HepG2 (cell line): ENCODE results near the gene CACNA1G. TPM values are rescaled to one million over a fixed set of nuclear protein-coding genes. Genes with fewer than 3 reads are reported as not detected.

Experiments
- AKNA ChIP-seq: sonication (generic); formaldehyde crosslinking; IDR thresholded peaks from 2 replicates; pipeline ENCODE4 v1.4.0; 2020; ENCODE audit warnings: missing genetic modification reagents, borderline replicate concordance
- BCL6 ChIP-seq: IDR thresholded peaks from 2 replicates; pipeline ENCODE4 v1.6.1; 2016; ENCODE audit warnings: missing genetic modification reagents, missing compliant biosample characterization
- BCLAF1 ChIP-seq: fragments of 450-650 bp; IDR thresholded peaks from 2 replicates; pipeline ENCODE4 v1.6.1; 2017; ENCODE audit warnings: mild to moderate bottlenecking
- CCDC6 ChIP-seq: sonication (generic); formaldehyde crosslinking; IDR thresholded peaks from 2 replicates; pipeline ENCODE4 v1.8.1; 2022; ENCODE audit warnings: mild to moderate bottlenecking, missing genetic modification reagents, moderate library complexity
- CHCHD3 ChIP-seq: sonication (generic); formaldehyde crosslinking; IDR thresholded peaks from 2 replicates; pipeline ENCODE4 v1.8.0; 2022; ENCODE audit warnings: mild to moderate bottlenecking, missing genetic modification reagents, moderate library complexity
- ETS1 ChIP-seq: sonication (generic); formaldehyde crosslinking; IDR thresholded peaks from 2 replicates; pipeline ENCODE4 v1.4.0; 2020; ENCODE audit warnings: missing genetic modification reagents
- FOXC1 ChIP-seq: sonication (generic); formaldehyde crosslinking; IDR thresholded peaks from 2 replicates; pipeline ENCODE4 v1.8.0; 2022; ENCODE audit warnings: mild to moderate bottlenecking, missing genetic modification reagents, borderline replicate concordance
- FOXK2 ChIP-seq: fragments of 450-650 bp; IDR thresholded peaks from 2 replicates; pipeline ENCODE4 v1.6.1; 2016
- KLF12 ChIP-seq: sonication (generic); formaldehyde crosslinking; IDR thresholded peaks from 2 replicates; pipeline ENCODE4 v1.4.0; 2020; ENCODE audit warnings: missing genetic modification reagents, borderline replicate concordance
- NCOA1 ChIP-seq: sonication (generic); formaldehyde crosslinking; IDR thresholded peaks from 2 replicates; pipeline ENCODE4 v1.9.0; 2021; ENCODE audit warnings: missing genetic modification reagents
- PHF20 ChIP-seq: sonication (generic); formaldehyde crosslinking; IDR thresholded peaks from 2 replicates; pipeline ENCODE4 v1.5.0; 2020; ENCODE audit warnings: mild to moderate bottlenecking, missing genetic modification reagents
- RCOR2 ChIP-seq: IDR thresholded peaks from 2 replicates; pipeline ENCODE4 v1.6.1; 2016; ENCODE audit warnings: missing biosample characterization, missing genetic modification reagents
- RFXAP ChIP-seq: sonication (generic); formaldehyde crosslinking; IDR thresholded peaks from 2 replicates; pipeline ENCODE4 v1.4.0; 2020; ENCODE audit warnings: missing genetic modification reagents, borderline replicate concordance
- RXRB ChIP-seq: IDR thresholded peaks from 2 replicates; pipeline ENCODE4 v1.6.1; 2016; ENCODE audit warnings: borderline replicate concordance, missing genetic modification reagents, missing compliant biosample characterization
- SMARCE1 ChIP-seq: fragments of 450-650 bp; IDR thresholded peaks from 2 replicates; pipeline ENCODE4 v1.6.1; 2017; ENCODE audit warnings: borderline replicate concordance
- STAT5B ChIP-seq: sonication (generic); formaldehyde crosslinking; IDR thresholded peaks from 2 replicates; pipeline ENCODE4 v1.4.0; 2020; ENCODE audit warnings: missing genetic modification reagents
- TGIF2 ChIP-seq: IDR thresholded peaks from 2 replicates; pipeline ENCODE4 v1.6.1; 2016; ENCODE audit warnings: control low read depth, missing compliant biosample characterization
- ZNF251 ChIP-seq: sonication (generic); formaldehyde crosslinking; IDR thresholded peaks from 2 replicates; pipeline ENCODE4 v1.9.0; 2021; ENCODE audit warnings: mild to moderate bottlenecking, missing genetic modification reagents
- ZNF3 ChIP-seq: IDR thresholded peaks from 2 replicates; pipeline ENCODE4 v1.7.0; 2017; ENCODE audit warnings: inconsistent platforms
- ZNF317 ChIP-seq: sonication (generic); formaldehyde crosslinking; IDR thresholded peaks from 2 replicates; pipeline ENCODE4 v1.5.0; 2020; ENCODE audit warnings: mild to moderate bottlenecking, missing genetic modification reagents
- ZNF441 ChIP-seq: sonication (generic); formaldehyde crosslinking; IDR thresholded peaks from 2 replicates; pipeline ENCODE4 v1.7.0; 2021; ENCODE audit warnings: missing genetic modification reagents, borderline replicate concordance
- ZNF619 ChIP-seq: sonication (generic); formaldehyde crosslinking; IDR thresholded peaks from 2 replicates; pipeline ENCODE4 v1.4.0; 2020; ENCODE audit warnings: mild to moderate bottlenecking, missing genetic modification reagents
- ZNF639 ChIP-seq: conservative IDR thresholded peaks from 2 replicates; pipeline ENCODE4 v1.6.1; 2018; ENCODE audit warnings: missing genetic modification reagents
- polyA plus RNA-seq, 8 experiments: library from polyadenylated mRNA; depleted of rRNA in 3 of 8; stranded (reverse) in 7 of 8; unstranded in 1 of 8; fragments of >200 nt; fragmentation: Illumina TruSeq in 4 of 8; extraction: Trizol in 4 of 8; gene quantifications; 2 replicates each; pipeline versions ENCODE4 v1.2.1 to v1.2.3, GENCODE V29; 2011 to 2016; ENCODE audit warnings: low read depth in 4 of 8, missing spikeins in 1 of 8, mixed read lengths in 1 of 8; ENCODE audit not compliant: insufficient read depth in 1 of 8
- total RNA-seq, 5 experiments: library from RNA; depleted of rRNA; stranded (reverse); fragments of >200 nt; fragmentation: Illumina TruSeq; extraction: Trizol; gene quantifications; 2 replicates each; pipeline ENCODE4 v1.2.3, GENCODE V29; 2016; ENCODE audit warnings: low read depth in 1 of 5

Gene CACNA1G
- total and polyA plus RNA-seq, 2 of the 13 experiments (the other 11 are each of a cell fraction or from before 2014, with no cell fraction given), result 0.02 TPM; not detected in 1

GRCh38 chr17:50559674-50560184 is 786 bp upstream of the CACNA1G start (continued):
- TF ChIP-seq BCLAF1, result no peak
- no peak for TF ChIP-seq ZNF619 (CRISPR knock-in tag)
- no peak for TF ChIP-seq KLF12 (CRISPR knock-in tag)
- no peak for TF ChIP-seq ZNF251 (CRISPR knock-in tag)
- no peak for TF ChIP-seq RCOR2 (CRISPR knock-in tag)
- TF ChIP-seq STAT5B (CRISPR knock-in tag), result no peak
- TF ChIP-seq FOXC1 (CRISPR knock-in tag), result no peak
- no peak for TF ChIP-seq PHF20
- no peak for TF ChIP-seq ZNF3
- no peak for TF ChIP-seq FOXK2
- no peak for TF ChIP-seq ZNF639
- TF ChIP-seq AKNA, result no peak
- 0 out of 2 replicates have a peak, but pooled peaks have one; percentile 22 for TF ChIP-seq NCOA1 (CRISPR knock-in tag)
- TF ChIP-seq BCL6, result no peak
- TF ChIP-seq ETS1, result no peak
- TF ChIP-seq ZNF441 (CRISPR knock-in tag), result no peak
- no peak for TF ChIP-seq RXRB
- TF ChIP-seq SMARCE1, result no peak
- no peak for TF ChIP-seq TGIF2 (CRISPR knock-in tag)
- no peak for TF ChIP-seq RFXAP (CRISPR knock-in tag)
- TF ChIP-seq CHCHD3, result no peak
- TF ChIP-seq CCDC6 (CRISPR knock-in tag), result no peak
- no peak for TF ChIP-seq ZNF317 (CRISPR knock-in tag)
